Measurements from ENCODE around the gene MYH6.

MYH6 gene

DNA sequence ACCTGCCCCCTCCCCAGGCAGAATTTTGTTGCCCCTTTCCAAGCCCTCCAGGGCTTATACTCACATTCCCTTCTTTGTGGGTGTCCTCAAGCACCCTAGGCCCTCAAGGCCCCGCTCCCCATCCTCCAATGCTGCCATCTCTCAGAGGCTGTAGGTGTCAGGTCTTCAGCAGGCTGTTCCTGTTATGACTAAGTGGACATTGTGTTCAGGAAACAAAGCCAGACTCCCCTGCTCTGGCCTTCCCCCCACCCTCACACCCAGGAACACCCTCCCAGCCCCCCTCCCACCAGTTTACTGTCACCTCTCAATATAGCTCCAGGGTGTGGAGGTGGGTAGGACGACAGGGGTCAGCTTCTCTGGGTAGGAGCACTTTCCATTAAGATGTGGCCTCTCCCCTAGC lies 1.4 kb upstream of the MYH6 start:
- H3K36me3 ChIP-seq (ENCODE audit: insufficient read depth, low read length), result no peaks in the 10 kb centered on the region
- H2AFZ ChIP-seq (ENCODE audit: low read length), result no peak overlapping the region
- no peak overlapping the region for H3K27ac ChIP-seq (ENCODE audit: low read depth, low read length, poor library complexity, severe bottlenecking)
- H3K27me3 ChIP-seq (ENCODE audit: insufficient read depth, low read length), result peaks cover 9% of the 10 kb centered on the region; the same call in 1 of the 2 replicates
- no peaks in the 10 kb centered on the region for H3K4me1 ChIP-seq (ENCODE audit: insufficient read depth, low read length, severe bottlenecking)
- no peaks in the 10 kb centered on the region for H3K79me2 ChIP-seq (ENCODE audit: insufficient read depth, low read length)
- no peak overlapping the region for H3K4me3 ChIP-seq (ENCODE audit: low read depth, low read length, poor library complexity, severe bottlenecking)
- no peak overlapping the region for H3K4me2 ChIP-seq (ENCODE audit: low read length)
- no peaks in the 10 kb centered on the region for H4K20me1 ChIP-seq (ENCODE audit: insufficient read depth, low read length)
- H3F3A ChIP-seq (ENCODE audit: insufficient read depth, low read length), result no peaks in the 10 kb centered on the region
- no peaks in the 10 kb centered on the region for H3K9me3 ChIP-seq (ENCODE audit: low read length)
- H3K9ac ChIP-seq (ENCODE audit: low read length), result no peak overlapping the region
- TF ChIP-seq CTCF (IDR thresholded peaks at IDR 0.05; ENCODE audit: low read length) (no peak), EZH2 (IDR thresholded peaks at IDR 0.05; ENCODE audit: borderline replicate concordance, low read length) (no peak)
- no peaks in the 10 kb centered on the region for H3K9me2 ChIP-seq (ENCODE audit: low read depth, low read length)

DNA sequence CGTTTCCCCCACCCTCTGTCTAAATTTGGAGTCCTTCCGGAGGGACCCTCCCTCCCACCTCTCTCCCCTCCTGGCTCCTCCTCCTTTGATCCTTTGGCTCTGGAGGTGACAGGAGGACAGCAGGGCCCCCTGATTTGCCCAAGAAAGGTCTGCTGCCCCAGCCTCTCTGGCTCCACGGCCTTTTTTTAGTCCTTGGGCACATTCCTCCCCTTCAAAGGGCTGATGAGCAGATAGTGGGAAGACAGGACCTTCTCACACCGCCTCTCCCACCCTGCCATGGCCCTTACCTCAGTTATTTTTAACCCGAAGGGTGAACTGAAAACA lies 196 bp upstream of the MYH6 start:
- Histone ChIP-seq H3K9me2 (ENCODE audit: low read depth, low read length) (no peaks in the 10 kb centered on the region), H3K4me2 (ENCODE audit: low read length) (no peak overlapping the region), H3K79me2 (ENCODE audit: insufficient read depth, low read length) (no peaks in the 10 kb centered on the region), H3F3A (ENCODE audit: insufficient read depth, low read length) (no peaks in the 10 kb centered on the region), H3K4me3 (ENCODE audit: low read depth, low read length, poor library complexity, severe bottlenecking) (no peak overlapping the region), H3K36me3 (ENCODE audit: insufficient read depth, low read length) (no peaks in the 10 kb centered on the region), H3K9me3 (ENCODE audit: low read length) (no peaks in the 10 kb centered on the region), H4K20me1 (ENCODE audit: insufficient read depth, low read length) (no peaks in the 10 kb centered on the region), H2AFZ (ENCODE audit: low read length) (no peak overlapping the region), H3K4me1 (ENCODE audit: insufficient read depth, low read length, severe bottlenecking) (no peaks in the 10 kb centered on the region), H3K9ac (ENCODE audit: low read length) (no peak overlapping the region), H3K27me3 (ENCODE audit: insufficient read depth, low read length) (peaks cover 9% of the 10 kb centered on the region; the same call in 1 of the 2 replicates), H3K27ac (ENCODE audit: low read depth, low read length, poor library complexity, severe bottlenecking) (no peak overlapping the region)
- TF ChIP-seq CTCF (IDR thresholded peaks at IDR 0.05; ENCODE audit: low read length) (no peak), EZH2 (IDR thresholded peaks at IDR 0.05; ENCODE audit: borderline replicate concordance, low read length) (no peak)

DNA sequence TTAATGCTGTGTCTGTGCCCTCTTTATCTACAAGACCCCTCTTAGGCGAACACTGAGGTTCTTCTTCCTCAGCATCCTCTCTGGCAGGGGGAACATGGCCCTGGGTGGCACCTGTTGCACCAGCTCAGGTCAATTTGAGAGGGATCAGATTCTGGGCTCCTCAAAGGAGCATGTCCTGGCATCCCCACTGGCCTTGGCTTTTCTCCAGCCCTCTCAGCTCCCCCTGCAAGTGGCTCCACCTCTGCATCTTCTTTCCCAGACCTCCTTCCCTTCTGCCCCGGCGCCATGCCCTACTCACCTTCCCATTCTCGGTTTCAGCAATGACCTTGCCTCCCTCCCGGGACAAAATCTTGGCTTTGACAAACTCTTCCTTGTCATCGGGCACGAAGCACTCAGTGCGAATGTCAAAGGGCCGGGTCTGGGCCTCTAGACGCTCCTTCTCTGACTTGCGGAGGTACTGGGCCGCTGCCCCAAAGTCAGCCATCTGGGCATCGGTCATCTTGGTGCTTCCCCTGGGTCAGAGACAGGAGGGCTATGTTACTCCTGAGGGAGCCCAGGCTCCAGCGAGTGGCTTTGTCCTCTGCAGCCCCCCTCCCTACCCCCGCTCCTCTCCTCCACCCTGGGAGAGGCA lies 1.2 kb downstream of the MYH6 start:
- no peak overlapping the region for H3K9ac ChIP-seq (ENCODE audit: low read length)
- H2AFZ ChIP-seq (ENCODE audit: low read length), result no peak overlapping the region
- no peak overlapping the region for H3K27ac ChIP-seq (ENCODE audit: low read depth, low read length, poor library complexity, severe bottlenecking)
- no peak for TF ChIP-seq EZH2 (IDR thresholded peaks at IDR 0.05; ENCODE audit: borderline replicate concordance, low read length)
- TF ChIP-seq CTCF (IDR thresholded peaks at IDR 0.05; ENCODE audit: low read length), result no peak
- no peak overlapping the region for H3K4me2 ChIP-seq (ENCODE audit: low read length)
- H4K20me1 ChIP-seq (ENCODE audit: insufficient read depth, low read length), result no peaks in the 10 kb centered on the region
- H3K4me1 ChIP-seq (ENCODE audit: insufficient read depth, low read length, severe bottlenecking), result no peaks in the 10 kb centered on the region
- H3K36me3 ChIP-seq (ENCODE audit: insufficient read depth, low read length), result no peaks in the 10 kb centered on the region
- H3K4me3 ChIP-seq (ENCODE audit: low read depth, low read length, poor library complexity, severe bottlenecking), result no peak overlapping the region
- H3K79me2 ChIP-seq (ENCODE audit: insufficient read depth, low read length), result no peaks in the 10 kb centered on the region
- H3K9me3 ChIP-seq (ENCODE audit: low read length), result no peaks in the 10 kb centered on the region
- no peaks in the 10 kb centered on the region for H3F3A ChIP-seq (ENCODE audit: insufficient read depth, low read length)
- peaks cover 7% of the 10 kb centered on the region; the same call in 1 of the 2 replicates for H3K27me3 ChIP-seq (ENCODE audit: insufficient read depth, low read length)
- H3K9me2 ChIP-seq (ENCODE audit: low read depth, low read length), result no peaks in the 10 kb centered on the region
